T-helper 1 cell treated with Interleukin-12 subunit alpha and Interleukin-12 subunit beta and Interleukin-4 antibody, amounts not matched to agents 30 μg/mL and 1 μg/mL, for 36 hours (primary cell): ENCODE data around the gene EPN3.
A peak's percentile ranks its signal among the peaks of the same experiment; 100 is the strongest.

Source experiments
- H3K27ac Mint-ChIP-seq: one replicate; pipeline ENCODE4 v1.8.0; 2021; ENCODE audit warnings: mild to moderate bottlenecking, mixed read lengths
- H3K27me3 Mint-ChIP-seq: one replicate; pipeline ENCODE4 v1.8.0; 2021; ENCODE audit warnings: low read depth, mixed read lengths
- H3K36me3 Mint-ChIP-seq: one replicate; pipeline ENCODE4 v1.8.0; 2021; ENCODE audit warnings: low read depth, mixed read lengths
- H3K4me1 Mint-ChIP-seq: one replicate; pipeline ENCODE4 v1.8.0; 2021; ENCODE audit warnings: low read depth, mixed read lengths
- H3K4me3 Mint-ChIP-seq: one replicate; pipeline ENCODE4 v1.8.0; 2021; ENCODE audit warnings: mild to moderate bottlenecking, moderate library complexity, mixed read lengths
- H3K9me3 Mint-ChIP-seq: one replicate; pipeline ENCODE4 v1.8.0; 2021; ENCODE audit warnings: mixed read lengths

The EPN3 gene

DNA sequence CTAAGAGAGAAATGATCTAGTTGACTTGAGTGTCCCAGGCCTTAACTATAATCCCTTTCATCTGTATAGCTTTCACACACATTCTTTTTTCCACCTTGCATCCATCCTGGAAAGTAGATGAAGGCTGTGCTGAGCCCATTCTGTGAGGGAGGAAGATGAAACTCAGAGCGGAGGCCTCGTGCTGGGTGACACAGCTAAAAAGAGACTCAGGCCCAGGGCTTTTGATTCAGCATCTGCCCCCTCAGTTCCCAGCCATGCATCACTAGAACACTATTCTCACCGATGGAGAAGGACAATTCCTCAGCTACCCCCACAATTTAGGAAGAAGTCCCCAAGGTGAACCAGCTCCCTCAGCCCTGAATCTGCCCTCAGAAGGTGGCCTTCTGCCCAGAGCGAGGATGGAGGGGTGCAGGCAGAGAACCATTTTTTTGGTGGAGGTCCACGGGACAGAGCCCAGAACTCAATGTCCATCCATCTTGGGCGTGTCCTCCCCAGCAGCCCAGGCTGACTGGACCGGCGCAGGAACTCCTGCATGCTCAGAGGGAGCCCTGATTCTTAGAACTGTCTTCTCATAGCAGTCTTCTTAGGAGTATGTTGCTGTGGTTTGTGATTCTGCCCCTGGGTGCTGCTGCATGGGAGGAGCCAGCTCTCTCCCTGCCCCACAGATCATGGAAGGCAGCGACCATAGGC lies 30.1 kb upstream of the EPN3 start:
- H3K36me3 Mint-ChIP-seq, result no peaks in the 10 kb centered on the region
- H3K4me1 Mint-ChIP-seq, result peaks cover 16% of the 10 kb centered on the region

DNA sequence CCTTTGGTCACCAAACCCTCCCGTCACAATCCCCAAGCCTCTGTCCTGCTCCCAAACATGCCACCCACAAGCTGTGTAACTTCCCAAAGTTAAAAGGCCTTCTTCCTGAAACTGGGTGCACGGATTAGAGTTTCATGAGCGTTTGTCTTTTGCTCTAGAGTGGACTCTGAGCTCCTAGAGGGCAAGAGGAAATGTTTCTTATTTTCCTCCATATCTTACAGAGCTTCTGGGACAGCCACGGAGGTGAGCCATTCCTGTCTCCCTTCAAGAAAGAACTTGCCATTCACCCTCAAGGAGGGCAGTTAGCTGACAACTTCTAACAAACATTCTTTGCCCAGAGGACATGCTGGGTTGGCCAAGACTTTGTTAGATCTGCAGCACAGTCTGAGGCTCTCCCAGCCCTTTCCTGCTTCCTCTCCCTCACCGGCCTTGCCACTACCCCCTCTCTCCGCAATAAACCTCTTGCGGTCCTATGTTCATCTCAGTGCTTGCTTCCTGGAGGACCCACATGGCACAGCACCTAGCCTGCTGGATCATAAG lies 26.9 kb upstream of the EPN3 start:
- H3K27me3 Mint-ChIP-seq, result no peaks in the 10 kb centered on the region
- no peaks in the 10 kb centered on the region for H3K9me3 Mint-ChIP-seq
- H3K27ac Mint-ChIP-seq, result no peak overlapping the region
- H3K36me3 Mint-ChIP-seq, result no peaks in the 10 kb centered on the region
- peaks cover 34% of the 10 kb centered on the region for H3K4me1 Mint-ChIP-seq
- no peak overlapping the region for H3K4me3 Mint-ChIP-seq

More for the DNA sequence above, 30.1 kb upstream of the EPN3 start:
- no peak overlapping the region for H3K4me3 Mint-ChIP-seq
- no peak overlapping the region for H3K27ac Mint-ChIP-seq
- no peaks in the 10 kb centered on the region for H3K9me3 Mint-ChIP-seq
- no peaks in the 10 kb centered on the region for H3K27me3 Mint-ChIP-seq

DNA sequence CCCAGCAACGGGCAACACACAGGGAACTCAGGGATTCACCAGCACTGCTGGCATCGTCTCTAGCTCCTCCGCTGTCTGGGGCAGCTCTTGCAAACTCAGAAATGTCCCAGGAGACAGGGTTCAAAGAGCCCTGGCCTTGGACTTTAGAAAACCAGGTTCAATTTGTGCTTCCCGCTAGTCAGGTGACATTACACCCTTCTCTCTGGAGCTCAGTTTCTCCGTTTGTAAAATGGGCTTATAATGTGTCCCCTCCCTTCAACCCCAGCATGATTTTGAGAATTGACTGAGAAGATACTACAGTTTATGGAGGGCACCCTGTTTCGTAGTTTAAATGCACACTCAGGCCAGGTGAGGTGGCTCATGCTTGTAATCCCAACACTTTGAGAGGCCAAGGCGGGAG lies 26.2 kb upstream of the EPN3 start:
- no peaks in the 10 kb centered on the region for H3K36me3 Mint-ChIP-seq
- H3K4me1 Mint-ChIP-seq, result peaks cover 40% of the 10 kb centered on the region
- no peaks in the 10 kb centered on the region for H3K27me3 Mint-ChIP-seq
- H3K27ac Mint-ChIP-seq, result no peak overlapping the region
- no peaks in the 10 kb centered on the region for H3K9me3 Mint-ChIP-seq
- H3K4me3 Mint-ChIP-seq, result no peak overlapping the region

DNA sequence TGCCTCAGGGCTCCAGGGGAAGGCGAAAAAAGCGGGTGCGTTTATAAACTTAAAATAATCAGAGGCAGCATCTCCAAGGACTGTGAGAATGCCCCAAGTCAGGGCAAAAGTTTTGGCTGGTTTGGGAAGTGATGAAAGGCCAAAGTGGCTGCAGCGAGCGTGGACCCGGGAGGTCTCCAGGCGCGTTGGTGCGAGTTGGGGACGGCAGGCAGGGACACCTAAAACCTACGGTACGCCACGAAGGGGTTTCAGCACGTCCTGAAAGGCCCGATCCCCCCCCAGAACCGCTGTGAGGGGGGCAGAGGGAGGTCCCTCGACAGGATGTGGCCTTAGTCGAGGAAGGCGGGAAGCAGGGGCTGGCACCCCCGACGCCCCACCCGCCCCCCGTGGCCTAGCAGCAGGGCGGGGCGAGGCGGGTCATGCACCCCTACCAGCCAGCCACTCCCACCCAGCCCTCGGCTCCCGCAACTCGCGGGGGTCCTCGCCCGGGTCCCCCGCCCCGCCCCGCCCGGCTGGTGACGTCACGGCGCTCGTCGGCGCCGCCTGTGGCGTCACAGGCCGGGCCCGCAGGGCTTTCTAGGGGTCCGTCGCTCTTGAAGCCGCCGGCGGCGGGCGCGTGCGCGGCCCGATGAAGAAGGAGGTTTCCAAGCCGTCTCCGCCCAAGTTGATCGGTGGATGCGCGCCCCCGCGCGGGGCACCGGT lies 24.5 kb upstream of the EPN3 start, which contains the start of gene MYCBPAP:
TSS of gene MYCBPAP (plus strand) at position 569 of the 702 bp plus-strand sequence. CDS start 236 bp downstream, outside the sequence.
- H3K36me3 Mint-ChIP-seq, result no peaks in the 10 kb centered on the region
- H3K4me3 Mint-ChIP-seq, result peak within 1 kb of the TSS; percentile 93
- H3K9me3 Mint-ChIP-seq, result no peaks in the 10 kb centered on the region
- H3K27me3 Mint-ChIP-seq, result no peaks in the 10 kb centered on the region
- peaks cover 49% of the 10 kb centered on the region for H3K4me1 Mint-ChIP-seq
- H3K27ac Mint-ChIP-seq, result peak within 1 kb of the TSS; percentile 95

DNA sequence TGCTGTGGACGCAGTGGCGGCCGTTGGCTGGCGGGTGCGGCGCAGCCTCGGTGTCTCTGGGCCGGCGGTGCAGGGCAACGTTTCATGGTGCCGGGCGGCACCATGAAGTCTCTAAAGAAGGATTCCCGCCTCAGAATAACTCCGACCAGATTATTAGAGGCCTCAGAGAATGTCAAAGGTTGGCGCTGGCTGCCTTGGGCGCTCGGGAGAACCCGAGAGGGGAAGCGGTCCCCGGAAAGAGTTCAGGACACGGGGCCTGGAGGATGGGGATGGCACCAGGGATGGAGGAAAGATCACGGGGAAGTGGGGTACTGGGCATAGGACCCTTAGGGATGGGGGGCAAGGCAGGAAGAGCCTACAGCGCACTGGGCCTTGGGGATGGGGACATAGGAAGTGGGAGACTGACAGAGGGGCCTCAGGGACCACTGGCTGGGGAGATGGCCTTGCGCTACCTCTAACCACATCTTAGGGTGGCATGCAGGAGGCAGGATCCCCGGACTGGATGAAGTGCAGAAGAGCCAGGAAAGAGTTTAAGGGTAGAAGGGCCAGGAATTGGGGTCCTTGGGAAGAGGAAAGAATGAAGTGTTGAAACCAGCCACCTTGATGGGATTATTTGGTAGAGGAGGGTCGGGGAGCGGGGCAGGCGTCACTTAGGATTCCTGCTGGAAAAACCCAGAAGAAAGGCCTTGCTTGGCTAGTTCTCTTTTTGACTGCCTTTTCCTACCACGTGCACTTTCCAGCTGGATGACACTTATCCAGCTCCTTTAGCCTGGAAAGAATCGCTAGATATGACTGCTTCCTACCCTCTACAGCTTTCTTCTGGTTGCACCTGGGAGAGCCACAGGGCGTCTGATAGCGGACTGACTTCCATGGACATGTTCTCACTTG lies 23.7 kb upstream of the EPN3 start:
- peak overlapping the region; percentile 93 for H3K27ac Mint-ChIP-seq

DNA sequence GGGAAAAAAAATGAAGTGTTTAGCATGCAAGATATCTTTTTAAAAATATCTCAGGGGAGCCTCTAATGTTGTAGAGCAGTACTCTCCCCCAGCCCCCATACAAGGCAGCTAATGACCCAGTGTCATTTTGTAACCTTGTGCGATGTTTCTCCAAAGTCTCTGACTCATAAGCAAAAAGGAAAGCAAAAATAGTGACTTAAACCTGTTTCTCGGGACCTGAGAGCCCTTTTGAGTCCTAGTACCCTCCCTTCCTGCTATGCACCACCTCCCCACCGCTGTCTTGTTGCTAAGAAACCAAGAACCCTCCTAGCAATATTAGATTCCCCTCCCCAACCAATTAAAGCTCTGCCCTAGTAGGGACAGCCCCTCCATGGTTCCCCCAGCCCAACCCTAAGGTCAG lies 21.5 kb upstream of the EPN3 start:
- H3K27ac Mint-ChIP-seq, result peak overlapping the region; percentile 92
- no peaks in the 10 kb centered on the region for H3K9me3 Mint-ChIP-seq
- no peaks in the 10 kb centered on the region for H3K36me3 Mint-ChIP-seq
- H3K4me1 Mint-ChIP-seq, result peaks cover 33% of the 10 kb centered on the region
- H3K4me3 Mint-ChIP-seq, result peak overlapping the region; percentile 57
- no peaks in the 10 kb centered on the region for H3K27me3 Mint-ChIP-seq

More for the DNA sequence above, 23.7 kb upstream of the EPN3 start:
- Mint-ChIP-seq H3K36me3 (no peaks in the 10 kb centered on the region), H3K27me3 (no peaks in the 10 kb centered on the region), H3K9me3 (no peaks in the 10 kb centered on the region), H3K4me1 (peaks cover 42% of the 10 kb centered on the region), H3K4me3 (peak overlapping the region; percentile 93)

DNA sequence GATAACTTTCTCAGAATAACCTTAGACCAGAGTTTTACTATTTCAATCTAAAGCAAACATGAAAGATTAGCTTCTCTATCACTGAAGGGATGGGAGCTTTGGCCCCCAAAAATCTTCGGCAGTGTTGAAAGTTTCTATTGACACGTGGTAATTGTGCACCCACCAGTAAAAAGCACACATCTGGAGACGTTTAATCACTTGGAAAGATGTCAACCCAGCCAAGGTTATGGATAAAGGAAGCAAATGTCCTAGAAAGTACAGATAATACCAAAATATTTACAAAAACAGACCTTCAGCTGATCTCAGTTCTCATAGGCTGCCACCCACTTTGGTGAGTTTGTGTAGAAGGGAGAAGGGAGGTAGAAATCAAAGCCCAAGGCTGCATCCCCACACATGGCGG lies 19.0 kb upstream of the EPN3 start:
- H3K4me3 Mint-ChIP-seq, result no peak overlapping the region
- H3K27ac Mint-ChIP-seq, result no peak overlapping the region
- H3K9me3 Mint-ChIP-seq, result no peaks in the 10 kb centered on the region
- H3K36me3 Mint-ChIP-seq, result no peaks in the 10 kb centered on the region
- peaks cover 41% of the 10 kb centered on the region for H3K4me1 Mint-ChIP-seq
- no peaks in the 10 kb centered on the region for H3K27me3 Mint-ChIP-seq

DNA sequence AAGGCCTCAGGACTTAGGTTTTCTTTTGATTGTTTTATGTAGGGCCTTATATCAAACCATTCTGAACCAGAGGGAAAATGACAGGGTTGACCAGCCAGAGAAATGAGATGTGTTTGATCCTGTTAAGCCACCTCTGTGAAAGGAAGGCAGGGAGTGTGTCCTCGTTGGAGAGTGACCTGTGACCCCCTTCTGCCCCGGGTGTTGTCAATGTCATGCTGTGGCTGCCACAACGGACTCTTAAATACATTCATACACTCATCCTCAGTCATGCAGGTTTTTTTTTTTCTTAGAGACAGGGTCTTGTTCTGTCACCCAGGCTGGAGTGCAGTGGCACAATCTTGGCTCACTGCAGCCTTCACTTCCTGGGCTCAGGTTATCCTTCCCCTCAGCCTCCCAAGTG lies 18.1 kb upstream of the EPN3 start:
- Mint-ChIP-seq H3K4me1 (peaks cover 36% of the 10 kb centered on the region), H3K27me3 (no peaks in the 10 kb centered on the region), H3K9me3 (no peaks in the 10 kb centered on the region), H3K27ac (no peak overlapping the region), H3K4me3 (no peak overlapping the region), H3K36me3 (no peaks in the 10 kb centered on the region)

DNA sequence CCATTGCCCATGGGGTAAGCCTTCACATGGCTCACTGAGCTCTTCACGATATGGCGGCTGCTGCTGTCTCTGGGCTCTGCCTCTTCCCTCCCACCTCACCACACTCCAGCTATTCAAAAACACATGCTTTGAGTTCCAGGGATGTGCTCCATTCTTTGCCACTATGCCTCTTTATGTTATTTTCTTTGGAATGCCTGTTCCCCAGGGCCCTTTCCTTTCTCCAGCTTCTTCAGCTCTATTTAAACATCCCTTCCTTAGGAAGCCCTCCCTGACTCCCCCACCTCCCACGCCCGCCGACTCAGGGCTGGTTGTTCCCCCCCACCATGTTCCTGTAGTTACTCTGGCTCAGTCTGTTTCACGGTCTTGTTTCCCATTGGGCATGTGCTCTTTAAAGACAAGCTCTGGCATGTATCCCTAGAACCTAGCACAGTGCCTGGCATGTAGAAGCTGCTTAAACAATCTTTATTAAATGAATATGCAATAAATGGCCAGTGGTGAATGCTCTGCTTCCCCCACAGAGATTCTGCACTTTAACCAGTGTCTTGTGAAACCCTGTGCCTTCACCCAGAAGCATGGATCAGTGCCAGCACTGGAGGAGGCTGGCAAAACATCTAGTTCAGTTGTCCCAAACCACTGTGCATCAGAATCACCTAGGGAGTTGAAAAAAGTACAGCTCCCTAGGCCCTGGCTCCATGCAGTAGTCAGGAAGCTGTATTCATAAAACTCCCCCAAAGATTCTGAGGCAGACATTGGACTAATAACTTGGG lies 17.4 kb upstream of the EPN3 start:
- Mint-ChIP-seq H3K4me1 (peaks cover 29% of the 10 kb centered on the region), H3K27ac (no peak overlapping the region), H3K4me3 (no peak overlapping the region), H3K9me3 (no peaks in the 10 kb centered on the region), H3K27me3 (no peaks in the 10 kb centered on the region), H3K36me3 (no peaks in the 10 kb centered on the region)

DNA sequence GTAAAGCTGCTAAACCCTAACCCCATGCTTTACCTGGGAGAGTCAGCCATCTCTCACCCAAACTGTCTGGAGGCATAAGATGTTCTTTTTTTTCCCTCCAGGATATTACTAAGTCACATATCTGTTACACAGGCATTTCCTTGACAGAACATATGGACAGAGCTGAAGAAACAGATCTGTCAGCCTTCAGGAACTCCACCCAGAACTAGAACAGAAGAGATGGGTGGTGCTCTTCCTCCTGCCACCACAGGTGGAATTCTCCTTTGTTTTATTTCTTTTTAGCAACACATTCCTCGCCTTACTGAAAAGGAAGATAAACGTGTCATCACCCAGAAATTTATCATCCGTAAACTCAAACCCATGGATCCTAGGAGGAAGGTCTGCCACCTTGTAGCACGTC lies 15.5 kb upstream of the EPN3 start:
- no peaks in the 10 kb centered on the region for H3K36me3 Mint-ChIP-seq
- H3K27me3 Mint-ChIP-seq, result no peaks in the 10 kb centered on the region
- H3K9me3 Mint-ChIP-seq, result no peaks in the 10 kb centered on the region
- peaks cover 15% of the 10 kb centered on the region for H3K4me1 Mint-ChIP-seq
- no peak overlapping the region for H3K27ac Mint-ChIP-seq
- H3K4me3 Mint-ChIP-seq, result no peak overlapping the region

DNA sequence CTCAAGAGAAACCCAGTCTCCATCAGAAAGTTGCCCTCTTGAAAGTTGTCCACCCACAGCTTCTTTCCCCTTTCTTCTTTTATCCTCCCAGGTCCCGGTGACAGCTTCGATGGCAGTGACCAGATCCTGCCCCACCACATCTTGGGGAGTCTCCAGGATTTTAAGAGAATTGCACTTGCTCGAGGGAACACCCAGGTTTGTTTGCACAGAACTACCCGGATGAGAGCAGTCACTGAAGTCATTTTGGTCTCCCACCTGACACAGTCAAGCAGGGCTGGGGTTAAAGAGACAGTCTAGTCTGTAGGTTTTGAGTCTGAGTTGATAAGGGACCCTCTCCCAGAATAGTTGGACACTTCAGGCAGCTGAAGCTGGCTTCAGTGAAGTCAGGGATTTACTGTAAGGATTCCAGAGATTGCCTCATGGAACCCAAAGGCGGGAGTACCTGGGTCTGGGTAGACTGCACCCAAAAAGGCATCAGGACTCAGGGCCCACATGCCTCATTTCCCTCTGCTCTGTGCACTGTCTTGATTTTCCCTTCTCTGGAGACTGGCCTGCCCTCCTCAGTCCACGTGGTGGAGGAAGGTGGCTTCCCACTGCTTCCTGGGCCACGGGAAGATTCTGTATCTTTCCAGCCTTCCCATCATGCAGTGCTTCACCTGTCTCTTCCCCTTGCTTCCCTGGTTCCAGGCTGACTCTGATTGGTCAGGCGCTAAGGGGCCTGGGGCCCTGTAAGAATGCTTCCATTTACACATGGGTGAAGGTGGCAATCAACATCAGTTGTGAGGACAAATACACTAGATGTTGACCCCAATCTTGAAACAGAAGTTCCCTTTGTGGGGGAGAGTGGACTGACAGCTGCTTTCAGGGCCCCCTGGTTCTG lies 14.8 kb upstream of the EPN3 start:
- H3K9me3 Mint-ChIP-seq, result no peaks in the 10 kb centered on the region
- H3K4me3 Mint-ChIP-seq, result no peak overlapping the region
- no peak overlapping the region for H3K27ac Mint-ChIP-seq
- H3K4me1 Mint-ChIP-seq, result peaks cover 12% of the 10 kb centered on the region
- H3K27me3 Mint-ChIP-seq, result no peaks in the 10 kb centered on the region
- no peaks in the 10 kb centered on the region for H3K36me3 Mint-ChIP-seq

DNA sequence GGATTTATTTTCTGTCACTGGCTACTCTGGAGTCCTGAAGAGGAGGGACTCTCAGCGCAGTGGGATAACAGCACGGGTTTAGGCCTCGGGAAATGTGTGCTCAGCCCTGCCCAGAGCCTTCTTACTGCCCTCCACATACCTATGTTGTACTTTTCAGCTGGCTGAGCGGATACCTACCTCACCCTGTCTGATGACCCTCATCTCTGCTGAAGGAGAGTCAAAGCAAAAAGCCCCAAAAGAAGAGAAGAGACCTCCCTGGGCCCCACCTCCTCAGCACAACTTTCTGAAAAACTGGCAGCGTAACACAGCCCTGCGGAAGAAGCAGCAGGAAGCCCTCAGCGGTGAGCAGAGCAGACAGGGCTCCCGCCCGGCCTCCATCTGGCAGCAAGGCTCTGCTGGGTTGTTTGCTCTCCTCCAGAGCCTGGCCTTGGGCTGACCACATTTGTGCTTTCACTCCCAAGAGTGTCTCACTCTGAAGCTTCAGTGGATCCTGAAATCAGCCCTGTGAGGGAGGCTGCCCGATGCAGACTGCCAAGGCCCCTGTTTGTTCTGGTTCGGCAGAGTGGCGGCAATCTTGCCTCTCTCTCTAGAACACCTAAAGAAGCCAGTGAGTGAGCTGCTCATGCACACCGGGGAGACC lies 14.0 kb upstream of the EPN3 start:
- H3K36me3 Mint-ChIP-seq, result no peaks in the 10 kb centered on the region
- no peaks in the 10 kb centered on the region for H3K9me3 Mint-ChIP-seq
- H3K4me3 Mint-ChIP-seq, result no peak overlapping the region
- no peak overlapping the region for H3K27ac Mint-ChIP-seq
- H3K27me3 Mint-ChIP-seq, result no peaks in the 10 kb centered on the region
- peaks cover 12% of the 10 kb centered on the region for H3K4me1 Mint-ChIP-seq
